PFSK-1 (cell line): ENCODE measurements around the gene FRMD4A.

Experiments used
- FOXP2 ChIP-seq: optimal IDR thresholded peaks from 2 replicates; pipeline ENCODE3; 2011; ENCODE audit warnings: borderline replicate concordance, control low read depth, inconsistent platforms; ENCODE audit not compliant: insufficient read depth; ENCODE audit errors: extremely low read length, extremely low read depth
- POLR2AphosphoS5 ChIP-seq: IDR thresholded peaks from 2 replicates; pipeline ENCODE4 v1.6.1; 2012; ENCODE audit warnings: low read depth, mild to moderate bottlenecking, control low read depth, low read length, moderate library complexity
- SIN3A ChIP-seq: IDR thresholded peaks from 2 replicates; pipeline ENCODE4 v1.6.1; 2012; ENCODE audit warnings: mild to moderate bottlenecking, low read length, moderate library complexity, borderline replicate concordance; ENCODE audit not compliant: insufficient read depth
- TAF1 ChIP-seq: IDR thresholded peaks from 2 replicates; pipeline ENCODE4 v1.6.1; 2012; ENCODE audit warnings: low read length, control low read depth, borderline replicate concordance; ENCODE audit not compliant: insufficient read depth
- TF ChIP-seq, protein P1 (sequence below), 2 experiments: IDR thresholded peaks; 2 replicates each; pipeline versions ENCODE4 v1.6.1 to v1.8.0; 2011 to 2012; ENCODE audit warnings: low read depth in 2 of 2, low read length in 2 of 2, control low read depth in 1 of 2, inconsistent platforms in 1 of 2, mild to moderate bottlenecking in 1 of 2, moderate library complexity in 1 of 2; ENCODE audit not compliant: insufficient read depth in 1 of 2

The FRMD4A gene

DNA sequence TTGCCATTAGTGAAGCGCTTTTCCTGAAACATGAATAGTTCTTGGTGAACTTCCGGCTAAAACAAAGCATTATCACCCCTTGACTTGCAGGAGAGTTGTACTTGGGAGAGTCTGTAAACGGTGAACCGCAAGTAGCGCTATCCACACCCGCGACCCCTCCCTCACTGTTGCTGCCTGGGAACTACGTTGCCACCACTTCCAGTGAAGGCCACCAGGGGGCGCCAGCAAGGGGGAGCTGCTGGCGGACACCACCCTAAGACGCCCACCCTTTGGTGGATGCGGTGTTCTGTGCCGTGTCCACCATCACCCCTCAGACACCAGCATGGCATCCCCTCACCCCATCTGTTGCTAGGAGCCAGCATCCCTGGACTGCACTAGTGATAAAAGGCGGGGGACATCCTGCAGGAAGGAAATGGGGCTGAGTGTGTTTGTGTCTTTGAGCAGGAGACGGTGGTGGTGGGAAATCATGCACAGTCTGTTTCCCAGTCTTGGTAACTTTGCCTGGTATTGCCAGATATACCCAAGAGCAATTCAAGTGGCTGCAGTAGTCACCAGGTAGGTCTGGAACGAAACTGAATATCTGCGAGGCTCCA lies 298.2 kb downstream of the FRMD4A start:
- no peak for TF ChIP-seq SIN3A
- TF ChIP-seq TAF1, result no peak
- TF ChIP-seq, protein P1, sequence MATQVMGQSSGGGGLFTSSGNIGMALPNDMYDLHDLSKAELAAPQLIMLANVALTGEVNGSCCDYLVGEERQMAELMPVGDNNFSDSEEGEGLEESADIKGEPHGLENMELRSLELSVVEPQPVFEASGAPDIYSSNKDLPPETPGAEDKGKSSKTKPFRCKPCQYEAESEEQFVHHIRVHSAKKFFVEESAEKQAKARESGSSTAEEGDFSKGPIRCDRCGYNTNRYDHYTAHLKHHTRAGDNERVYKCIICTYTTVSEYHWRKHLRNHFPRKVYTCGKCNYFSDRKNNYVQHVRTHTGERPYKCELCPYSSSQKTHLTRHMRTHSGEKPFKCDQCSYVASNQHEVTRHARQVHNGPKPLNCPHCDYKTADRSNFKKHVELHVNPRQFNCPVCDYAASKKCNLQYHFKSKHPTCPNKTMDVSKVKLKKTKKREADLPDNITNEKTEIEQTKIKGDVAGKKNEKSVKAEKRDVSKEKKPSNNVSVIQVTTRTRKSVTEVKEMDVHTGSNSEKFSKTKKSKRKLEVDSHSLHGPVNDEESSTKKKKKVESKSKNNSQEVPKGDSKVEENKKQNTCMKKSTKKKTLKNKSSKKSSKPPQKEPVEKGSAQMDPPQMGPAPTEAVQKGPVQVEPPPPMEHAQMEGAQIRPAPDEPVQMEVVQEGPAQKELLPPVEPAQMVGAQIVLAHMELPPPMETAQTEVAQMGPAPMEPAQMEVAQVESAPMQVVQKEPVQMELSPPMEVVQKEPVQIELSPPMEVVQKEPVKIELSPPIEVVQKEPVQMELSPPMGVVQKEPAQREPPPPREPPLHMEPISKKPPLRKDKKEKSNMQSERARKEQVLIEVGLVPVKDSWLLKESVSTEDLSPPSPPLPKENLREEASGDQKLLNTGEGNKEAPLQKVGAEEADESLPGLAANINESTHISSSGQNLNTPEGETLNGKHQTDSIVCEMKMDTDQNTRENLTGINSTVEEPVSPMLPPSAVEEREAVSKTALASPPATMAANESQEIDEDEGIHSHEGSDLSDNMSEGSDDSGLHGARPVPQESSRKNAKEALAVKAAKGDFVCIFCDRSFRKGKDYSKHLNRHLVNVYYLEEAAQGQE (IDR thresholded peaks at IDR 0.05; ENCODE audit: insufficient read depth in 1 of 2, low read depth in 2 of 2, low read length in 2 of 2), result no peak
- no peak for TF ChIP-seq FOXP2
- no peak for TF ChIP-seq POLR2AphosphoS5

DNA sequence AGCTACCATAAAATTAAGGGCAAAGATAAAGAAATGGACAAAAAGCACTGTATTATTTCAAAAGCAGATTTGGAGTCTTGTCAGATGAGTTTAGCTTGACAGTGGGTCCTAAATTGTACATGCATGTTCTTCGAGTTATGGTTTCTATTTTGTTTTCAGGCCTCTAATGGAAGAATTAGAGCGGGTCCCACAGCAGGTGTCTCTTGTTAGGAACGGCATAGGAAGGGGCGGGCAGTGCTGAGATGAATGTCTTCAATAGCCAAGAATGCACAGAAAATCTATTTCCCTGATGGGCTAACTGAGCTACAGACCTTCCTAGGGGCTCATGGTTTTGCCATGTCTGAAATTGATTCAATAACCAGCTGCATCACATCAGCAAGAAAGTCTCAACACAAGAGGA lies 304.4 kb downstream of the FRMD4A start:
- TF ChIP-seq POLR2AphosphoS5 (no peak), FOXP2 (no peak), TAF1 (no peak), SIN3A (no peak)
- TF ChIP-seq, protein P1 (IDR thresholded peaks at IDR 0.05; ENCODE audit: insufficient read depth in 1 of 2, low read depth in 2 of 2, low read length in 2 of 2), result no peak

DNA sequence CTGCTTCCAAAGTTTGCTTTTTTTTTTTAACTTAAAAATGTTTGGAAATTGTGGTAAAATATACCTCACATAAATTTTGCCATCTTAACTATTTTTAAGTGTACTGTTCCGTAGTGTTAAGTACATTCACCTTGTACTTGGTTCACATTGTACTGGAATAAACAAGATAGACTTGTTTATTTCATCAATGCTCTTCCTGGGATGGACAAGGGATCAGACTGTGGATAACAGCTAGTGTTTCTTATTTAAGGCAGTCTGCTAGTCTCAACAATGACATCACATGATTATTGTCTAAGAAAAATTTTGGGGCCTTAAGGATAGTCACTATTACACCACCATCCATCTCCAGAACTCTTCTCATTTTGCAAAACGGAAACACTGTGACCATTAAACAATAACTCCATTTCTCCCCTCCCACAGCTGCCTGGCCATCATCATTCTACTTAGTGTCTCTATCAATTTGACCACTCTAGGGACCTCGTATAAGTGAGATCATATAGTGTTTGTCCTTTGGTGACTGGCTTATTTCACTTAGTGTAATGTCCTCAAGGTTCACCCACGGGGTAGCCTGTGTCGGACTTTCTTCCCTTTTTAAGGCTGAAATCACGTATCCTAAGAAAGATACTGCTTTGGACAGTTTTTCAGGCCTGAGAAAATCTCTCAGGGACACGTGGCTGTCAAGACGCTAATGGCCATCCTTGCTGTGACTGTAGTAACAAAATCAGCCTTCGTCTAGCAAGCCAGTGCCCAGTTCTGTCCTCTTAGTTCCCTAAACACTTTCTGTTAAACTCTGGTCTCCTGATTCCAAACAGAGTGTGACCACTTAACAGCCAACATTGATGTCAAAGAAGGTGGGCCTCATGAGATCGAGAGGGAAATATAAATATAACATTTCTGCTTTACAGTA lies 305.2 kb downstream of the FRMD4A start:
- TF ChIP-seq FOXP2, result no peak
- TF ChIP-seq POLR2AphosphoS5, result no peak
- TF ChIP-seq, protein P1 (IDR thresholded peaks at IDR 0.05; ENCODE audit: insufficient read depth in 1 of 2, low read depth in 2 of 2, low read length in 2 of 2), result no peak
- no peak for TF ChIP-seq SIN3A

DNA sequence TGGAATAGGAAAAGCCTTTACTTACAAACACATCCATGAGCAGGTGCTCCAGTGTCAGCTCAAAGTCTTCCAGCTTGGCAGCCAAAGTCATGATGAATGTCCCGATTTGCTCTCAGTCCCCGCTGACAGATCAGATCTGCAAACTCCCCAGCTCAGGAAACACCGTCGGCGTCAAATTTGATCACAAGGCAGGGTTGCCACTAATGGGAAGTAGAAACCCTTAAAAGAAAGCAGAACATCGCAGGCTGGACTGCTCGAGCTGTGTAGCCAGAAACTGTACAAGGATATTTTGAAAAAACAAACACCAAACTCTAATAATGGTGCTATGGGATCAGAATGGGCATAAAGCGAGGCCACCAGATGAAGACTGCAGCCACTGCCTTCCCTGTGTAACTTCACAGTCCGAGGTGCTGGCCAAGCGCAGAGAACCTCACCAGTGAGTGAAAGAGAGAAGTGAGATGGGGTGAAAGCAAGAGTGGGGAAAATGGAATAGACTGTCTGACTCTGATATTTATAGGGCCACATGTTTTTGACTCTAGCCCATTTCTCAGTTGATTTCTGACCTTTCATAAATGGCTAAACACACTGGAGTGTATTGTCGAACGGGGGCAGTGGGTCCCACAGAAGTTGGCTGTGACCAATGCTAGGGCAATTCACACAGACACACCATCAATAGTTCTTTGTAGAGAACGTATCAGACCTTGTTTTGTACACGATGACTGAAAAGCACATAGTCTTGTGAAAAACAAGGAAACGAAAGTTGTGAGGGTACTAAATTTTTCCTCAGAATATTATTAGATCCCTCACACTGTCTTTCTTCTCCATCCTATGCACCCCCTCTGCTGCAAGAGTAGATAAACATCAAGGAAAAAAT lies 306.2 kb downstream of the FRMD4A start:
- TF ChIP-seq, protein P1 (IDR thresholded peaks at IDR 0.05; ENCODE audit: insufficient read depth in 1 of 2, low read depth in 2 of 2, low read length in 2 of 2), result no peak
- TF ChIP-seq SIN3A (no peak), FOXP2 (no peak), POLR2AphosphoS5 (no peak), TAF1 (no peak)
